ENCODE results near the gene ABCG1. TPM values are rescaled to one million over a fixed set of nuclear protein-coding genes. Genes with fewer than 3 reads are reported as not detected.

ABCG1 gene
- polyA plus RNA-seq, 3 donors: 3.4 to 11.2 (median 10.9) TPM

DNA sequence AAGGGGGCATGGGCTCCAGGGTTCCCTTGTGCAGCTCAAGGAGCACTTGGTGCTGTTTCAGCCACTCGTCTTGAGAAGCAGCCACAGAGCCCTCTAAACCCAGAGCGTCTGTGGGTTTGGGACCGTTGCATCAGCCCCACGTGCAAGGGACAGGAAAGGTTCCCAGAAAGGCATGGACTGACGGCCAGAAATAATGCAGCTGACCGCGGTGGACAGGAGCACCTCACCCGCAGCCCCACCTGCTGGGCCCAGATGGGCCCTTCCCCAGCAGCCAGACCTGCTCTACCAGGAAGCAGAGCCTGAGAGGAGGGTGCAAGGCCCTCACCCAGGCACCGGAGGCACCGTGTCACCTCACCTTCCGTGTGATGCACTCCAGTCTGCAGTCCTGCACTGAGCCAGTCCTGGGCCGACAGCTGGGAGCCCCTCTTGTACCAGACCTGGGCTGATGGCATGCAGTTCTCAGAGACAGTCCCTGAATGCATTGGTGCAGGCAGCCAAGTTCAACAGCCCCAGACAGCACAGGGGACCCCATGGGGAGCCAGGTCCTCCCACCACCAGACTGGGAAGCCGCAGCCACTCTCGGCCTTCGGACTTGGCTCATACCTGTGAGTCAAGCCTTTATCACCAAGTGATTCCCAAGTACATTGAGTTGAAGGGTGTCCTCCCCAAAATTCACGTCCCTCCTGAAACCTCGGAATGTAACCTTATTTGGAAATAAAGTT is 101.1 kb downstream of the ABCG1 start:
- WGBS, 3 donors: 52 to 59% (median 58%) methylated on average over 17 of the region's 17 CpGs
- no peak overlapping the region for H3K27ac ChIP-seq (ENCODE audit: low read depth, low read length)

DNA sequence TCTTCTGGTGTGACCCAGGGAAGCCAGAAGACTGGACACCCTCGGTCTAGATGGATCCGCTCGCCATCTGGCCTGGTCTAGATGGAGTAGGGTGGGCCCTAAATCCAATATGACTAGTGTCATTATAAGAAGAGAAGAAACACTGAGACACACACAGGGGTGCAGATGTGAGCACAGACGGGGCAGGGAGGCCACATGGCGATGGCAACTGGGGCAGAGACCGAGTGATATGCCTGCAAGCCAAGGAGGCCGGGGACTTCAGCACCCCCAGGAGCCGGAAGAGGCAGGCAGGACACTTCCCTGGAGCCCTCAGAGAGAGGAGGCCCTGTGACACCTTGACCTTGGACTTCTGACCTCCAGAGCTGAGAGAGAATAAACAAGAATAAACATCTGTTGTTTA is 101.9 kb downstream of the ABCG1 start:
- H3K27ac ChIP-seq (ENCODE audit: low read depth, low read length): no peak overlapping the region
- WGBS, 3 donors: 94 to 96% (median 95%) methylated on average over 8 of the region's 8 CpGs

DNA sequence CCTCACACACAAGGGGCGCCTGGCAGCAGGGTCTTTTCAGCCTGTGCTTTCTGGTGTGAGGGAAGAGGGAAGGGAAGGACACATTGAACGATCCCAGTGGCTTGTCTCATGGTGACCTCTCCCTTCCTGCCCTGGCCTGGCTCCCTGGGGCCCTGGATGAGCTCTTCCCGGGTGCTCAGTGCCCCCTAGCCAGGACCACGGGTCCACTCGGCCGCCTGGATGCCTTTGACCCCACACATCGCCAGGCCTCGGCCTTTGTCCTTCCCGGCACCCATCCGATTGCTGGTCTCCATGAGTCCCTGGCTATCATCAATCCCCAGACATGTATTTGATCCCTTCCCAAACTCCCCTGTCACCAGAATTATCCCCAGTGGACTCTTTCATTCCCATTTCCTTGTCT is 102.3 kb downstream of the ABCG1 start:
- WGBS, 3 donors: 80 to 92% (median 88%) methylated on average over 10 of the region's 10 CpGs
- H3K27ac ChIP-seq (ENCODE audit: low read depth, low read length): no peak overlapping the region

DNA sequence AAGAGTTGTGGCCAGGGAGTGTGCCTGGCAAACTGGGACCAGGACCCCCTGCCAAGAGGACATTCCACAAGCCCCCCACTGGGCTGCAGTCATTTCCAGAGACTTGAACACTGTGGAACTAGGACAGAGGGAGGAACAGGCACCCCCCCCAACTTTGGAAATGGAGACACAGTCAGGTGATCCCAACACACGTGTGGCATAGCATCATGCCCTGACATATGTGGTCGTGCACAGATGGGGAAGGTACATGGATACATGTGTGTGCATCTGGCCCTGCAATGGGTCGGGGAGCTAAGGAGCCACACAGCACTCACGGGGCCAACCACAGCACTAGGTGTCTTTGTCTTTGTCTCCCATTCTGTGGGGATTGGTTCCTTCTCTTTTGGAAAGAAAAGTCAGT is 102.9 kb downstream of the ABCG1 start:
- WGBS, 3 donors: 88 to 92% (median 89%) methylated on average over 4 of the region's 4 CpGs
- H3K27ac ChIP-seq (ENCODE audit: low read depth, low read length): no peak overlapping the region

DNA sequence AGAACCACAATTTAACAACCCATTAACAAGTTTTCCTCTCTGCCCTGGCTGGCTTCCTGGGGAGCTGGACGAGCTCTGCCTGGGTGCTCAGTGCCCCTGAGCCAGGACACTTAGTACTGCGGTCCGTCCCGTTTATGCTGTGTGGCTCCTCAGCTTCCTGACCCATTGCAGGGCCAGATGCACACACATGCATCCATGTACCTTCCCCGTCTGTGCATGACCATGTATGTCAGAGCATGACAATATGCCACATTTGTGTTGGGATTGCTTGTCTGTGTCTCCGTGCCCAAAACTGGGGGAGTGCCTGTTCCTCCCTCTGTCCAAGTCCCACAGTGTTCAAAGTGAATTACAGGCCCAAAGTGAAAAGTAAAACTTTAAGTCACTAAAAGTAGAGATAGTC is 106.0 kb downstream of the ABCG1 start:
- no peak overlapping the region for H3K27ac ChIP-seq (ENCODE audit: low read depth, low read length)
- WGBS, 3 donors: 83 to 92% (median 83%) methylated on average over 6 of the region's 6 CpGs

DNA sequence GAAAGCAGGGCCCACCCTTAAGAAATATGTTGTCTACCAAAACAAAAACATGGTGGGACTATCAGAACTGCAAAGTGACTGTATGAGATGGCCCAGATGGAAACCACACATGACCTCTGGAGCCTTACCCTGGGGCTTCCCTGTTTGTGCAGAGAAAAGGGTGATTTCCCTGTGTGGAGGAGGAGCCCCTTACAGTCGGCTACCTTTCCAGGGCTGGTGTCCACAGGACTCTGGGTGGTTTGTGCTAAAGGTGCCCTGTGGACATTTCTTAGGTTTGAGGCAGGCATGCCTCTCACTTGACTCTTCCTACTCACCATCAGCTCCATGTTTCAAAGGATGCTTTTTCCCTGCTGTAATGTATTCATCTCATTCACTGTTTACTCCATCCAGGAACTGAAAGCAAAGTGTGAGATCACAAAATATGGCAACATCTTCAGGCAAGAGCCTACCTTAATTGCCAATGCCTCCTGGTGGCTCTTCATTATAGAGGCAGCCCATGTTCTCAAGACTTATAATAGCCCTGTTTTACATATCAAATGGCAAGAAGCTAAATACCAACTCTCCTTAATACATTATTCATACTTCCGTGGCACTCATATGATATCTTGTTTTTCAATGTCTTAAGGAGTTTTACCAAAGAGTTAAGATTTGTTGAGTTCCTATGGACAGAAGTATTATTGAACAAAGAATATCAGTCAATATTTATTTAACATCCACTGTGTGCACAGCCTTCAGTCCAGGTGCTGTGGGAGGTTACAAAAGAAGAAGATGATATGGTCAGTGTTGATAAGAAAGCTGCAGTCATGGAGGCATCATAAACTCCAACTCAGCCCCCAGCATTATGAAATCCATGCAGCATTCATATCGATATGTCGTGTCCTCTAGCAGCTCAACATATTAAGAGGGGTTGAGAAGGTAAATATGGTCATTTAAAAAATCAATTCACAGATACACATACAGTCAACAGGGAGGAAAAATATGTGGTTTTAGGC is 111.7 kb downstream of the ABCG1 start:
- WGBS, 3 donors: 54 to 93% (median 88%) methylated on average over 4 of the region's 4 CpGs
- H3K27ac ChIP-seq (ENCODE audit: low read depth, low read length): no peak overlapping the region

DNA sequence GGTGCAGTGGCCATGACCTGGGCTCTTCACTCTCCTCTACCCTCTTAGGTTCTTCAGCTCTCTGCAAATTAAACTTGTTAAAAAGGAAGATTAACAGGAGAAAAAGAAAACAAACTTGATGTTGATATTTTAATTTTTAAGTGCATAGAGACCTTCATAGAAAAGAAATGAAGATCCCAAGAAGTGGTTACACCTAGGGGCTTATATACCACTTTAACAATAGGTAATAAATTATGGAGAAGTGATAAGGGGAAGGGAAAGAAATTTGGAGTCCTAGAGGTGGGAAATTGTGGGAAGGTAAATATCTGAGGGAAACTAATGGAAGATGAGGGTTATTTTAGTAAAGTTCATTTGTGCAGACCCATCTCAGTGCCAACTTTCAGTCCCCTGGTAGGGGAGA is 112.7 kb downstream of the ABCG1 start:
- no peak overlapping the region for H3K27ac ChIP-seq (ENCODE audit: low read depth, low read length)

DNA sequence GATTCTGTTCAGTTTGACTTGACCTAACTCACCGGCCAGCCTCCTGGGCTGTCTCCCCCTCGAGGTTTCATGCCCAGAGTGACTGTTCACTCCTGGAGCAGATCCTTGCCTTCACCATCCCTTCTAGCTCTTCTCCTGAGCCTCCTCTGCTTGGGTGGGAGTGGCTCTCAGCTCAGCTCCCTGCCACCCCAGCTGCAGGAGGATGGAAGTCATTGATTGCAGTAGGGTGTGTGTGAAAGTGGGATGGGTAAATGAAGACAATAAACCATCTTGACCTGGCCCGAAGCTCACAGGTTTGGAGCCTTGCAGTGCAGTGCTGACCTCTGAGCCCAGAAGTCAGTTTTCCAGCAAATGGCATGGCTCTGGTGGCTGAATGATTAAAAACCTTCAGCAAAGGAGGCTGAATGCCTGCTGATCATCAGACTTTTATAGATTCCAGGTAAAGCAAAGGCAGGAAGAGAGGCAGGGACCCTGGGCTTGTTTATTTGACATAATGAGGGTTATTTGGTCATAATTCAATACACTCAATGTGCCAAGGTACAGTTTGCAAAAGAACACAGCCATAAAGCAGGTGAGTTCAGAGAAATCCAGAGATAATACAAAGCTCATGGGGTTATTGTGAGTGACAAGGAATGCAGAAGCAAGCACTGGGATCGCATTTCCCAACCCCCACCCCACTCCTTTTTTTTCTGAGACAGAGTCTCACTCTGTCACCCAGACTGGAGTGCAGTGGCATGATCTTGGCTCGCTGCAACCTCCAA is 113.8 kb downstream of the ABCG1 start:
- WGBS, 3 donors: 80 to 85% (median 81%) methylated on average over 5 of the region's 5 CpGs
- no peak overlapping the region for H3K27ac ChIP-seq (ENCODE audit: low read depth, low read length)

DNA sequence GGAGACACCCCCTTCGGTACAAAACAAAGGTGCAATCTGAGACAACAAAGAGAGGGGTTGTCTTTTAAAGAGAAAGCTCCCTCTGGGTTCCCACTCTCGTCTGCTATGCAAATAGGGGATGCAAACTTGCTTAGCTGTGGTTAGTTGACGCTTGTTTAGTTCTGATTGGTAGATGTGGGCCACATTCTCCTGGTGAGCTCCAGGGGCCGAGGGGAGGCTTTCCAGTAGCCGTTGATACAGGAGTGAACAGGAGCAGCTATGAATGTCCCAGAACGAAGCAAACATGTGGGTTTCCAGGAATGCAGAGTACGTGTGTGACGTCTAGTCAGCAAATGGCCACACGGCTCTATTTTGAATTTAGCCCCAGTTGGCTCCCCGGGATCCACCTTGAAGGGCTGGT is 117.1 kb downstream of the ABCG1 start:
- H3K27ac ChIP-seq (ENCODE audit: low read depth, low read length): no peak overlapping the region
- WGBS, 3 donors: 42 to 55% (median 47%) methylated on average over 10 of the region's 10 CpGs

DNA sequence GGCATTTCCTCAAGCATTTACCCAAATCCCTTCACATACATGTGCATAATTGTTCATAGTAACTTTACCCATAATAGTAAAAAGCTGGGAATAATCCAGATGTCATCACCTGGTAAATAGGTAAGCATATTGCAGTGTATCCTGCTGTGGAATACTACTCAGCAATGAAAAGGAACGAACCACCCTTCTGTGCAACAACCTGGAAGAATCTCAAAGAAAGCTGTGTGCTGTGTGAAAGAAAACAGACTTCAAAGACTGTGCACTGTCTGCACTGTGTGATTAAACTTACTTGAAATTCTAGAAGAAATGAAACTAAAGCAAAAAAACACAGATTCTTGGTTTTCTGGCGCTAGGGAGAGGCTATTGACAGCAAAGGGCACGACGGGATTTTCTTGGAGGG is 118.3 kb downstream of the ABCG1 start:
- no peak overlapping the region for H3K27ac ChIP-seq (ENCODE audit: low read depth, low read length)
- 61 to 93% (median 87%) methylated on average over 4 of the region's 4 CpGs for WGBS, 3 donors

DNA sequence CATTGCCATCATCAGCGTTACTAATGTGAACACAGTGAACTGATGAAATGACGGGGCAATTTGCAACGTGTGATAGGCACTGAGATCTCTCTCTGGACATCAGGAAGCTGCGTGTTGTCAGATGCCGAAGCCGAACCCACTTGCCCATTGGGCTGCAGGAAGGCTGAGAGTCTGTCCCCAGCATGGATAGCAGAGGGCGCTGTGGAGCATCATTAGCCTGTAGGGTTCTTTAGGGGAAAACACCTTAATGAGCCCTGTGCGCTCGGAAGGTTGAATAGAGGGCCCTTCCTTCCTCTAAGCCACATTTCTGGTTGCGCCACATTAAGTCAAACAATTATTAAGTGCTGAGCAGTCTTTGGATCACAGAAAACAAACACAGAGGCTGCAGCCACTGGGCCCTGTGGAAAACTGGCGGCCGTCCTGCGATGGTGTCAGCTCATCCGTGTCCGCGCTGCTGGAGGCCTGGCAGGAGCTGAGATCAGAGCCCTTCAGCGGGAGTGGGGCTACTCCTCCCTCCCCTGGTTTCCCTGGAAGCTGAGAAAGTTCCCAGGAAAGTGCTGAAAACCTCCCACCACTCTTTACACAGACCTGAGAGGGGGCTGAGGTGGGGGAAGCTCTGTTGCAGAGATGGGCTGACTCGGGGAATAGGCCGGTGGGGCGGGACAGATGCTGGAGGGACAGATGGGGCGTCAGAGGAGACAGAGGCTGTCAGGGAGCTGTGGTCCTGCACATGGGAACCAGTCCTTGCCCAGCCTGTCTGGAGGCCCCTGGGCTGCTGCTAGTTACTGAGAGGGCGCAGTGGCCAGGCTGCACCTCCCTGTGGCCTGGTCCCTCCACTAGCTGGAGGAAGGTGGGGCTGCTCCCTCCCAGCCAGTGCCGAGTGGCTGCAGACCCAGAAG is 119.1 kb downstream of the ABCG1 start:
- 35 to 44% (median 39%) methylated on average over 23 of the region's 23 CpGs for WGBS, 3 donors
- no peak overlapping the region for H3K27ac ChIP-seq (ENCODE audit: low read depth, low read length)

DNA sequence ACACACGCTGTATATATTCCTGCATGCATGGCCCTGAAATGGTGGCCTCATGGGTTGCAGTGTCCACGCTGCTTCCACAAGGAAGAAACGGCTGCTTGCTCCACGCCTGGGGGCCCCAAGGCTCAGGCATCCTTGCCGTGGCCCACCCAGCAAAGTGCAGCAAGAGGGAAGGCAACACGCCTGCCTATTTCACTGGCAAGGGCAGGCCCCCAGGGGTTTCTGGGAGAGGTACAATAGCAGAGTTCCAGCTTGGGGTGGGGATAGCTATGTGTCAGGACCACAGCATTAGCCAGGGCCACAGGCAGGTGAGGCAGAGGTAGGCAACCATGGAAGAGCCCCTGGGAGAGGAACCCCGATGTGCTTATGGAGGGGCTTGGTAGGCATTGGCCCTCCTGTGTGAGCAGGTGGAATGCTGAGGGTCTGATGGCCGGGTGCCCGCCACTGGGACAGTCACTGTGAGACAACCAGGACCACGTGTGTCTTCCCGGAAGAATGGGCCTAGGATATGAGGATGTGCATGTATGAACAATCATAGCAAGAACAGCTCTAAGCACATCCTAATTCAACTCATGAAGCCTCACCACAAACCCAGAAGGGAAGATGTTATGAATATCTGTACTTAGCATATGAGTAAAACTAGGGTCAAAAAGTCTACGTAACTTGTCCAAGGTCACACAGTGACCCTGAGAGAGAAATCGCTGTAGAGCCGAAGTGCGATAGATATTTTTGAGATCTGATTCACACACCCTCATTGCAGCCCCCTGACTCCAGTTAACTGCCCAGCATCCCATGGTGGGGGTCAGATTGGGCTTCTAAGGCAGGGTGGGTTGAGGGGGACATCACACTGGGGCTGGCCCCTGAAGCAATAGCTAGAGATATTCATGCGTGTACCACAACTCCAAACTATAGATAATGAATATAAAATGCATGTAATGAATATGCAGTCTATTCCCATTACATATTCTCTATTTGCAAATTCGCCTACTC is 120.1 kb downstream of the ABCG1 start:
- H3K27ac ChIP-seq (ENCODE audit: low read depth, low read length): no peak overlapping the region
- 87 to 89% (median 89%) methylated on average over 17 of the region's 17 CpGs for WGBS, 3 donors

DNA sequence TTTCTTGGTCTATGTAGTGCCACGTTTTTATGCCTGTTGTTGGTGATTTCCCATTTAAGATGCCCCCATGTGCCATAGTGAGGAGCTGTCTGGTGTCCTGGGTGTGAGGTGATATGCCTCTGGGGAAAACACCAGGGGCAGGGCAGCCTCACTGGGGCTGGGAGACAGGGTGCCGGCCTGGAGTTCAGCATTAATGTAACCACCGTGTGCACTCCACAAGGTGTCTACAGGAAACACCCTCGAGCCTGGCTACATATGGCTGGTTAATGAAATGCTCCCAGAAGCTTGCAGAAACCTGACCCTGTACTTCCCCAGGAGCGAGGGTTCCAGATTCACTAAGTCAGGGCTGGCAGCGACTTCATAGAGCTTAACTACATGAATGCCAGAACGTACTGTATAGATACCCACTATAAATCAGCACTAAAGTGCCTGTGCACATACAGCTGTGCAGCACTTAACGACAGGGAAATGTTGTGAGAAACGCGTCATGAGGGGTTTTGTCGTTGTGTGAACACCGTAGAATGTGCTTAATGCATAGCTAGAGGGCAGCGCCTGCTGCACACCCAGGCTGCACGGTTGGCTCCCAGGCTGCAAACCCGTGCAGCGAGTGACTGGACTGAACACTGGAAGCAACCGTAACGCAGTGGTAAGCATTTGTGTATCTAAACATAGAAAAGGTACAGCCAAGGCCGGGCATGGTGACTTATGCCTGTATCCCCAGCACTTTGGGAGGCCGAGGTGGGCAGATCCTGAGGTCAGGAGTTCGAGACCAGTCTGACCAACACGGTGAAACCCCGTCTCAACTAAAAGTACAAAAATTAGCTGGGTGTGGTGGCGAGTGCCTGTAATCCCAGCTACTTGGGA is 121.5 kb downstream of the ABCG1 start:
- H3K27ac ChIP-seq (ENCODE audit: low read depth, low read length): no peak overlapping the region
- 81 to 84% (median 84%) methylated on average over 24 of the region's 24 CpGs for WGBS, 3 donors

DNA sequence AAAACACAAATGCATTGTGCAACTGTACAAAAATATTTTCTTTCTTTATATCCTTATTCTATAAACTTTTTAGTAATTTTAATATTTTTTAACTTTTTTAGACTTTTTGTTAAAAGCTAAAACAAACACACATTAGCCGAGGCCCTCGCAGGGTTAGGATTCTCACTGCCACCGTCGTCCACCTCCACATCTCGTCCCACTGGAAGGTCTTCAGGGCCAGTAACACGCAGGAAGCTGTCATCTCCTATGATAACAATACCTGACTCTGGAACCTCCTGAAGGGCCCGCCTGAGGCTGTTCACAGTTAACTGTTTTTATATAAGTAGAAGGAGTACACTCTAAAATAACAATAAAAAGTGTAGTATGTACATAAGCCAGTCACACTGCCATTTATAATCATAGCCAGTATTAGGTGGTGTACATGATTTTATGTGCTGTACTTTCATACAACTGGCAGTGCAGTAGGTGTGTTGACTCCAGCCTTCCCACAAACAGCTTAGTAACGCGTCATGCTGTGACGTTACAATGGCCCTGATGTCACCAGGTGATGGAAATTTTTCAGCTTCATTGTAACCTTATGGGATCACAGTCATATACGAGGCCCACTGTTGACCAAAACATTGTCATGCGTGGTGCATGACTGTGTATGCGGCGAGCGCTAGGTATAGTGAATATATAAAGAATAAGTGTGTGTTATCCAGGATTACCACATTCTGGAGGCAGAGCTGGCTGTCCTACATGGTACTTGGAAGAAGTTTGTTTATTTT is 123.0 kb downstream of the ABCG1 start:
- WGBS, 3 donors: 92 to 94% (median 93%) methylated on average over 15 of the region's 15 CpGs

DNA sequence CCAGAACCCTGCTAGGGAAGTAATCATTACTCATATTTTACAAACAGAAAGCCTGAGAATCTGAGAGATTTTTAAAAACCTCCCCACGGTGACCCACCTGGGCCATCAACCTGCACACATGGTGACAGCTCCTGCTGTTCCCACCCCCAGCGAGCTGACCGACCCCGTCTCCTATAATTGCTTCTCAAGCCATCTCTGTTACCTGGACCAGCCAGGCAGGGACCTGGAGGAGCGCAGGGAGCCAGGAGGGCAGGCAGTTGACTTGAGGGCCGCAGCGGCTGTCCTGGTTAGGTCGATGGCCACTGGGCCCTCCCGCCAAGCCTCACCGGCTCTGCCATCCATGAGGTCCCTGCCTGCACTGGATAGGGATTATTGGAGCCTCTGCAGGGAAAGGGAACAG is 124.2 kb downstream of the ABCG1 start:
- H3K27ac ChIP-seq (ENCODE audit: low read depth, low read length): no peak overlapping the region
- 81 to 86% (median 84%) methylated on average over 10 of the region's 10 CpGs for WGBS, 3 donors

More for the DNA sequence above, 123.0 kb downstream of the ABCG1 start:
- no peak overlapping the region for H3K27ac ChIP-seq (ENCODE audit: low read depth, low read length)
